Measurements from ENCODE around the gene SIRT4. TPM values are rescaled to one million over a fixed set of nuclear protein-coding genes. Genes with fewer than 3 reads are reported as not detected.

The SIRT4 gene
- total RNA-seq, 1 donor from 2014 or later, result 8.6 TPM

DNA sequence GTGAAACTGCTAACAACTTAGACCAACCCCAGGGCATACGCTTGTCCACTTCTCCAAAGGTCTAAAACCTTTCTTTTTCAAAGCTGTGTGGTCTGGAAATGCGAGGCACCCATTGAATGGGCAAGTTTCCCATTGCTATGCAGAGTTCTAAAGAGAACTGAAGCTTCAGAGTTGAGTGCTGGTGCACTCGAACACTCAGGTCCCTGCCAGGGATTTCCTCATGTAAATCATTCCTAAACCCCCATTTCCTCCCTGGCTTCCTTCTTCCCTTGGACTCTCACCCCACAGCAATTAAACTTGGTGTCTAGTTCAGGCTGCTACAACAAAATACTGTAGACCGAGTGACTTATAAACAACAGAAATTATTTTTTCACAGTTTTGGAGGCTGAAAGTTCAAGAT lies 34.4 kb upstream of the SIRT4 start:
- DNase-seq, result no peak
- ATAC-seq (ENCODE audit: poor library complexity), result no peak
- intact Hi-C loops (cut with DNase I), result no loop called here

DNA sequence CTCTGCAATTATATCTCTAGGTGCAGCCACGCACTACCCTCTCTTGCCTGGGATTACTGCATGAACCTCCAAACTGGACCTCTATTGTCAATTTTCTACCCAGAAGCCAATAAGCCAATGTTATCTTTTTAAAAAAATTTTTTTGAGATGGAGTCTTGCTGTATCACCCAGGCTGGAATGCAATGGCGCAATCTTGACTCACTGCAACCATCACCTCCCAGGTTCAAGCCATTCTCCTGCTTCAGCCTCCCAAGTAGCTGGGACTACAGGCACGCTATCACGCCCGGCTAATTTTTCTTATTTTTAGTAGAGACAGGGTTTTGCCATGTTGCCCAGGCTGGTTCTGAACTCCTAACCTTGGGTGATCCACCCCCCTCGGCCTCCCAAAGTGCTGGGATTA lies 25.4 kb upstream of the SIRT4 start:
- ATAC-seq (ENCODE audit: poor library complexity), result no peak
- DNase-seq, result no peak
- intact Hi-C loops (cut with DNase I), result no loop called here

DNA sequence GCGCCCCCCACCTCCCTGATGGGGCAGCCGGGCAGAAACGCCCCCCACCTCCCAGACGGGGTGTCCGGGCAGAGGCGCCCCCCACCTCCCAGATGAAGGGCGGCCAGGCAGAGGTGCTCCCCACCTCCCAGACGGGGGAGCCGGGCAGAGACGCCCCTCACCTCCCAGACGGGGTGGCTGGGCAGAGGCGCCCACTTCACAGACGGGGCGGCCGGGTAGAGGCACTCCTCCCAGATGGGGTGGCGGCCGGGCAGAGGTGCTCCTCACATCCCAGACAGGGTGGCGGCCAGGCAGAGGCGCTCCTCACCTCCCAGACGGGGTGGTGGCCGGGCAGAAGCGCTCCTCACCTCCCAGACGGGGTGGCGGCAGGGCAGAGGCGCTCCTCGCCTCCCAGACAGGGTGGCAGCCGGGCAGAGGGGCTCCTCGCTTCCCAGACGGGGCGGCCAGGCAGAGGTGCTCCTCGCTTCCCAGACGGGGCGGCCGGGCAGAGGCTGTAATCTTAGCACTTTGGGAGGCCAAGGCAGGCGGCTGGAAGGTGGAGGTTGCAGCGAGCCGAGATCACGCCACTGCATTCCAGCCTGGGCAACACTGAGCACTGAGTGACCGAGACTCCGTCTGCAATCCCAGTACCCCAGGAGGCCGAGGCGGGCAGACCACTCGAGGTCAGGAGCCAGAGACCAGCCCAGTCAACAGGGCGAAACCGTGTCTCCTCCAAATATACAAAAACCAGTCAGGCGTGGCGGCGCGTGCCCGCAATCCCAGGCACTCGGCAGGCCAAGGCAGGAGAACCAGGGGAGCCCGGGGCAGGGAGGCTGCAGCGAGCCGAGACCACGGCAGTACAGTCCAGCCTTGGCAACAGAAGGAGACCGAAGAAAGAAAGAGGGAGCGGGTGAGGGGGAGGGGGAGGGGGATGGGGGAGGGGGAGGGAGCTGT lies 23.7 kb upstream of the SIRT4 start:
- ATAC-seq (ENCODE audit: poor library complexity), result no peak
- no peak for DNase-seq
- intact Hi-C loops (cut with DNase I), result no loop called here

DNA sequence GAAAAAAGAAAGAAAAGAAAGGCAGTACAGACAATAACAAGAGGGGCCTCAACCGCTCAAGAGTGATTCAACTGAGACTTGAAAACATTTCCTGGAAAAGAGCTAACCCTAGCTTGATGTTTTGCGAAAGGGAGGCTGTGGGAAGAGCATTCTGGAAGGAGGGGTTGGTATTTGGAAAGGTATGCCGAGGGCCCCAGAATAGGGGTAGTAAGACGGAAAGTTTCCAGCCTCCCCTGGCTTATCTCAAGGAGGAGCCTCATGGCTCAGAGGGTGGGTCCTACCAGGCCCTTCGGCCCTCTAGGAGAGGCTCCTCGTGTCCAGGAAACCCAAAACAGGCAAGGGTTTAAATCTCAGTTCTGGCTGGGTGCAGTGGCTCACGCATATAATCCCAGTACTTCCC lies 18.8 kb upstream of the SIRT4 start:
- DNase-seq (no peak), ATAC-seq (ENCODE audit: poor library complexity) (no peak)
- intact Hi-C loops (cut with DNase I), result no loop called here

DNA sequence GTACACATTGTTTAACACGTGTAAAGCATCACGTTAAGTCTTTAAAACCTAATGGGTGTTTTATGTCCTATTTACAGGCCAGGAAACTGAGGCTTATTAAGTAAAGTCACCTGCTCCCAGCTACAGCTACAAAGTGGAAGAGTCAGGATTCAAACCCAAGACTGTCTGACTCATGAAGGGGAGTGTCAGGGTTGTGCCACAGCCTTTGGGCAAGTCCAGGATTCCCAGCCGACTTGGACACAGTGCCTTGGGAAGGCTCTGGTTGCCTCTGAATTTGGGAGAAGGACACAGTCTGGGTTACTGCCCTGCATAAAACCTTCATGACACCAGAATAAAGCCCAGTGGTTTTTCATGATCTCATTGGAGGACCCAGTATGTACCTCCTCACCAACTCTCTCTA lies 17.7 kb upstream of the SIRT4 start:
- no peak for DNase-seq
- intact Hi-C loops (cut with DNase I), result no loop called here
- no peak for ATAC-seq (ENCODE audit: poor library complexity)

DNA sequence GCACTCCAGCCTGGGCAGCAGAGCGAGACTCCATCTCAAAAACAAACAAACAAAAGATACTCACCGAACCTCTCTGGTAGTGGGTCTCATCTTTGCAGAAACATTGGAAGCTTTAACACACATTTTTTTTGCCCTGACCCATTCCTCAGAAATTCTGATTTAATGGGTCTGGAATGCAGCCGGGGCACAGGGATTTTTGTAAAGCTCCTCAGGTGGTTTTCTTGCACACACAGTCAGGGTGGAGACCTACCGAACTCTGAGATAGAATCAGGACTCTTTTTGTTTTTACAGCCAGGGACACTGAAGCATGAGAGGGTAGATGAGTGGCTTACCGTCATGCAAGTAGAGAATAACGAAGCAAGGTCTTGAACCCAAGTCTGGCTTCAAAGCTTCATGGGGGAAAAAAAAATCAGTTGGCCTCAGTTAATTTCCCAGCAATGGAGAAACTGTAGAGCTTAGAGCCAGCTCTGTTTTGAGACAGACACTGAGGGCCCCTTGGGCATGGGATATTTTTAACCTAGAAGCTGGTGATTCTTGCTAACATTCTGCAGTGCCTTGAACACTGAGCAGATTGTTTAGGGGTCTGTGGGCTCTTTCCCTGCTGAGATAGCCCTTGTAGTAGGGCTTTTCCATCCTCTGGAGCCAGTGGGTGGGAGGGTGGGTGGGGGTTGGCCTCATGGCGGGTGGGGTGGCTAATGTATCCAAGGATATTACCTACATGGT lies 15.2 kb upstream of the SIRT4 start:
- ATAC-seq (ENCODE audit: poor library complexity), result no peak
- DNase-seq, result no peak
- intact Hi-C loops (cut with DNase I), result no loop called here

DNA sequence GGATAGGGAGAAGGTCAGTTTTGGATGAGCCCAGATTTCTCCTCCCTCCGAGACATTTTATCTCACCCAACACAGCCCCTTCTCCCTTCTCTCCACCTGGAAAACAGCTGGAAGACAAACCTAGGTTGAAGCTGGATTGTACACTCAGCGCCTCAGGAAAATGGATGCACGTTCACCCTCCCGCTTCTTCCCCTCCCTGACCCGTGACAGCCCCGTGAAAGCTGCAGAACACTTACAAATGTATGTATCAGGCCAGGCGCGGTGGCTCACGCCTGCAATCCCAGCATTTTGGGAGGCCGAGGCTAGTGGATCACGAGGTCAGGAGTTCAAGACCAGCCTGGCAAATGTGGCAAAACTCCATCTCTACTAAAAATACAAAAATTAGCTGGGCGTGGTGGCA lies 14.6 kb upstream of the SIRT4 start:
- intact Hi-C loops (cut with DNase I), result no loop called here
- DNase-seq, result no peak
- ATAC-seq (ENCODE audit: poor library complexity), result no peak

DNA sequence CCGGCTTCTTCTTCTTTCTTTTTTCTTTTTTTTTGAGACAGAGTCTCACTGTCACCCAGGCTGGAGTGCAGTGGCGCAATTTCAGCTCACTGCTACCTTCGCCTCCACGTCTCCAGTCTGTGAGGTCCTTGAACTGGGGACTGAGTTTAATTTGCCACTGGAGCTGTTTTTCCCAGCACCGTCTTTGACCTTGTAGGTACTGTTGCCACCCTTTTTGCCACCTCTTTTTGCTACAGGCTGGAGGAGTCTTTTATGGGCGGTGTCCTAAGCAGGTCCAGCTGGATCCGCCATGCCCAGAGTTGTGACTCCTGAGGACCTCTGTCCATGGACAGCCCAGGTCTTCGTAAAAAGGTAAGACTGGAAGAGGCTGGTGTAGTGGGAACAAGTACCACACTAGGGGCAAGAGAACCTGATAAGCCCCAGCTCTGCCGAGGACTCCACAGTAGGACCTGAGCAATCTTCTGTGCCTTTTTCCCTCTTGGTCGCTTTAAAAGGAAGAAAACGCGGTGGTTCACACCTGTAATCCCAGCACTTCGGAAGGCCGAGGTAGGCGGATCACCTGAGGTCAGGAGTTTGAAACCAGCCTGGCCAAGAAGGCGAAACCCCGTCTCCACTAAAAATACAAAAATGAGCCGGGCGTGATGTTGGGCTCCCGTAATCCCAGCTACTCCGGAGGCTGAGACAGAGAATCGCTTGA lies 11.4 kb upstream of the SIRT4 start:
- ATAC-seq (ENCODE audit: poor library complexity), result no peak
- intact Hi-C loops (cut with DNase I), result no loop called here
- DNase-seq, result no peak

DNA sequence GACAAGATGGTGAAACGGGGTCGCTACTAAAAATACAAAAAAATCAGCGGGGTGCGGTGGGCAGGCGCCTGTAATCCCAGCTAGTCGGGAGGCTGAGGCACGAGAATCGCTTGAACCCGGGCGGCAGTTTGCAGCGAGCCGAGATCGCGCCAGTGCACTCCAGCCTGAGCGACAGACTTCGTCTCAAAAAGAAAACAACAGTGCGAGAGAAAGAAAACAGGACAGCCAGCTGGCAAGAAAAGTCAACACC lies 9.8 kb upstream of the SIRT4 start:
- ATAC-seq (ENCODE audit: poor library complexity) (peak; percentile 11), DNase-seq (no peak)
- intact Hi-C loops (cut with DNase I), result no loop called here

DNA sequence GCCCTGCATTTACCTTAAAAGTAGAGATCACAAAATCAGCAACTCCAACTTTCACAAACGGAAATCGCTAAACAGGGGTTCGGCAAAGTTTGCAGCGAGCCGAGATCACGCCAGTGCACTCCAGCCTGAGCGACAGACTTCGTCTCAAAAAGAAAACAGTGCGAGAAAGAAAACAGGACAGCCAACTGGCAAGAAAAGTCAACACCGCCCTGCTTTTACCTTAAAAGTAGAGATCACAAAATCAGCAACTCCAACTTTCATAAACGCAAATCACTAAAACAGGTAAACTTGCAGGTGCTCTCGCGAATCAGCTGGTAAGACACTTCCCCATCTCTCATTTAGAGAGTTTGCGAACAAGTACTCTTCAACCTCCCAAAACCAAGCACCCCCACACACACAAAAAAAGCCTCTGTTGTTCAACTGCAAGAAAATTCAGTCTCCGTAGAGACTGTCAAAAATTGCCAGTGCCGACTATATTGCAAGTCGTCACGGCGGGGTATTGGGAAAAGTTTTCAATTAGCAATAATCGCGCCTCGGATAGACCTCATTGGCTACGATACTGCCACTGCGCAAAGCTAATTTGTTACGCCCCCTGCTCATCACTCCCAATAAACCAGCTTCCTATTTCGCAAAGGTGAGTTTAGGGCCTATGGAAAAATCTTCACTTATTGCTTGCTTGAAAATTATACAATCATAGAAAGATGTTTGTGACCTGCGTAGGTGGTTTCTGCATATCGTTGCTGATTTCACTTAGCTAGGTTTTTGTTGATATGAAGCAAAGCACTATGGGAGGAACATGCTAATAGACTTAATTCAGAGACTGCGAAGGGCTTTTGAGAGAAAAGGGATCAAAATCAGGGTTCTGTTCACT lies 9.2 kb upstream of the SIRT4 start, which contains the start of gene RNU4-1:
Gene RNU4-1, minus strand, starts transcription at position 577 of the 871 bp plus-strand sequence.
- DNase-seq (peak; percentile 59), ATAC-seq (ENCODE audit: poor library complexity) (peak; percentile 73)
- intact Hi-C loops (cut with DNase I), result no loop called here

DNA sequence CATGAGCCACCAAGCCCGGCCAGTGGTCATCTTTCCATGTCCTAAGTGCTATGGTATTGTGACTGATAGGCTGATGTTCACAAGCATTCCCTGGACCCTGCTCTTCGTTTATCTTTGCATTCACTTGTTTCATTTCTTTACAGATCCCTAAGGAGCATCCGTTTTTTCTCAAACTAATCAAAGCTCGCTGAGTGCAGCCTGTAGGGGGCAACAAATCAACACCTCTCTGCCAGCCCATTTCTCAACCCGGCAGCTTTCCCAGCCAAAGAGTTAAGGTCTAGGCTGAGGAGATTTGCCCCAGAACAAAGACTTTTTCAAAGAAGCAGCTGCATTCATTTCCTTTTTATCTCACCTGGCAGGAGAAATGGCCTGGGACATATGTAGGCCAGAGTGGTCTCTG lies 12.1 kb downstream of the SIRT4 start:
- intact Hi-C loops (cut with DNase I), result no loop called here
- ATAC-seq (ENCODE audit: poor library complexity), result no peak

DNA sequence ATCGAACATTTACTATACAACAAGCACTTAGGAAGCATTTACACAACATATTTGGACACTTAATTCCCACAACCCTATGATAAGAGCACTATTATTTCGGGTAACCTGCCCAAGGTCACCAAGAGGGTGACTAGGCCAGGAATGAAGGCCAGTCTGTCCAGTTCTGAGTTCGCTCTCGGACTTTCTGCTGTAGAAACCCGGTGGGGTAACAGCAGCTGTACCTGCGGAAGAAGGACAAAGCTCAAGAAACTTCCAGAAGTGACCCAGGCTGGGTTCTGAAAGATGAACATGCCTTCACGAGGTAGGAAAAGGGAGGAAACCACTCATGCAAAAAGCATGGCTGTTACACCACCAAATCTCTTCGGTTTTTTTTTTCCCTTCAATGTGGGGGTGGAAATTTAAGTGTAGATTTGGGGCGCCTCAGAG lies 14.7 kb downstream of the SIRT4 start:
- ATAC-seq (ENCODE audit: poor library complexity), result no peak
- intact Hi-C loops (cut with DNase I), result no loop called here

More for the DNA sequence above, 12.1 kb downstream of the SIRT4 start:
- DNase-seq, result no peak

DNA sequence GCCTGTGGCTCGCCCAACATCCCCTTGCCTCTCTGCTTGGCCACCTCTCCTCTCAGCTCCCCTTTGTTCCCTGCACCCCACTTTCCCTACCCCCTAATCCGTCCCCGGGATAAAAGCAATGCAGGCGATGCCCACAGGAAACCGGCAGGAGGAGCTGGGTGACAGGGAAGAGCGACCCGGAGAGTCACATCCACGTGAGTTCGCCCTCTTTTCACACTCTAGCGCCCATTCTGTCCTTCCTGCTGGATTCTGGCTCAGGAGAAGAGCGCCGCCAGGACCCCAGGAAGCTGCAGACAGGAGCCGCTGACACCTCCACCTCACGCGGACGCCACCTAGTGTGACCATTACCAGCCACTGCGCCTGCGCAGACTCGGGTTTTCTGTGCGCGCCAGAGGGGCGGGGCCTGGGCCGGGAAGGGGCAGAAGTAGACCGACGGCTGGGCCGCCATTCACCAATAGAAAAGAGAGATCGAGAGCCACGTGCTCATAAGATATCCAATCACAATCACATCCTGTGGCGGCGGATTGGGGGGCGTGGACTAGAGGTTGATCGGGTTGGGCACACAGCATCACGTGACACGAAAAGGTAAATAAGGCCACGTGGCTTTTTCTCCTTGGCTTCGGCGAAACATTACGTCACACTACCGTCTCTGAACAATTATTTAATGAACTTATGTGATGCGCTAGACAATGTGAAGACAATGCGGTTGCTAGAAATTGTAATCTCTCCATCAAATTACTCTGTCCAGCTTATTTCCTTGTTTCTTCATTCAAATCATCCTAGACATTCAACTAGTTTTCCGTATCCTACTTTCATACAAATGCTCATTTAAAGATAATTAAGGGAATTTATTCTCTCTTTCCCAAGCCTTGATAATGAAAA lies 15.3 kb downstream of the SIRT4 start:
- intact Hi-C loops (cut with DNase I), result no loop called here
- peak; percentile 100 for DNase-seq
- ATAC-seq (ENCODE audit: poor library complexity), result peak; percentile 99

More for the DNA sequence above, 14.7 kb downstream of the SIRT4 start:
- DNase-seq, result no peak

DNA sequence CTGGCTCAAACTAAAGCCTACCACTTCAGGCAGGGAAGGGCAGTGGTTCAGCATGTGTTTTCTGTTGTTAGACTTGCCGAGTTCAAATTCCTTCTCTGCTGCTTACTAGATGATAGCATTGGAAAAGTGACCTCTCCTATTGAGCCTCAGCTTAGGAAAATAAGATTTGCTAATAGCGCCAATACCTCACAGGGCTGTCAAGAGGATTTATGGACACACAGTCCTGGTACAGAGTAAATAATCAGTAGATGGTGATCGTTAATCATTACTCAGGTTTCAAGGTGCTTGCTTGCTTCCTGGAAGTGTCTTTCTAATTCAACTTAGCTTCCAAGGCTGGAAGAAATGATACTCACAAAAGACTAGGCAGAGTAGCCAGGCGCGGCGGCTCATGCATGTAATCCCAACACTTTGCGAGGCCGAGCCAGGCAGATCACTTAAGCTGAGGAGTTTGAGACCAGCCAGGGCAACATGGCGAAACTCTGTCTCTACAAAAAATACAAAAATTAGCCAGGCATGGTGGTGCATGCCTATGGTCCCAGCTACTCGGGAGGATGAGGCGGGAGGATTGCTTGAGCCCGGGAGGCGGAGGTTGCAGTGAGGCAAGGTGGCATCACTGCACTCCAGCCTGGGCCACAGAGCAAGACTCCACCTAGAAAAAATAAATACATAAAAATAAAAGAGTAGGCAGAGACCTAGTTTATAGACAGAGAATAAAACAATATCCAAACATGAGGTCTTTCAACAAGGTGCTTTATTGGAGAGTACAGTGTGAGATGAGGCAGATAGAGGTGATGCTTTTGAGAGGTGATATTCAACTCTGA lies 19.5 kb downstream of the SIRT4 start:
- DNase-seq, result no peak
- intact Hi-C loops (cut with DNase I), result loop anchor here (10.0 kb wide), 1 partner anchor 113 kb away; the partner anchor contains the start of gene COX6A1
- ATAC-seq (ENCODE audit: poor library complexity), result no peak

DNA sequence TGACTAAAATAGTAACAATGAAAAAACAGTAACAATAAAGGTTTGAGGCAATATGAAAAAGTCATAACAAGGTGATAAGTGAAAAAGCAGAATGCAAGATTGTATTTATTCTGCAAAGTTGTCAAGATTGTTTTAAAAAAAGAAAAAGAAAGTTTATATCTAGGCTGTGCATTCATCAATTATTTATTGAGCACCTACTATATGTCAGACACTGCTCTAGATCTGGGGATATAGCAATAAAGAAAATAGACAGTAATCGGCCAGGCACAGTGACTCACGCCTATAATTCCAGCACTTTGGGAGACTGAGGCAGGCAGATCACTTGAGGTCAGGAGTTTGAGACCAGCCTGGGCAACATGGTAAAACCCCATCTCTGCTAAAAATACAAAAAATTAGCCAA lies 21.7 kb downstream of the SIRT4 start:
- DNase-seq, result no peak
- ATAC-seq (ENCODE audit: poor library complexity), result no peak
- intact Hi-C loops (cut with DNase I), result loop anchor here (10.0 kb wide), 1 partner anchor 111 kb away; the partner anchor contains the start of gene COX6A1

DNA sequence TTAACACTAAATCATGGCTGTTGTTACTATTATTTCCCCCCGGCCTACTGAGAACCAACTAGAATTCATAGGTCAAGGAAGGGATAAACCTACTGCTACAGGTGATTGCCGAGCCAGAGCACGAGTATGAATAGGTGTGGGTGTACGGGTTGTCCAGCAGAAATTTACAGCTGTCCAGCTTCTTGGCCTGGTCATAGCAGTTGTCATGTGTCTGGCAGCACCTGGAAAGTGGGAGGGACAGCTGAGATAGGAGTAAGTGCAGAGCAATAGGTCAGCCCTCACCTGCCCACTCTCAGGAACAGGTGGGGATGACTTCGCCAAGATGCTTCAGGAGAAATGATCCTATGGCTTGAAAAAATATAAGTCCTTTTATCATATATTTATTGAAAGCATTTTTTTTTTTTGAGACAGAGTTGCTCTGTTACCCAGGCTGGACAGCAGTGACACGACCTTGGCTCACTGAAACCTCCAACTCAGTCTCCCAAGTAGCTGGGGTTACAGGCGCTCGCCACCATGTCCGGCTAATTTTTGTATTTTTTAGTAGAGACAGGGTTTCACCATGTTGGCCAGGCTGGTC lies 22.8 kb downstream of the SIRT4 start:
- intact Hi-C loops (cut with DNase I), result loop anchor here (10.0 kb wide), 1 partner anchor 110 kb away; the partner anchor contains the start of gene COX6A1
- ATAC-seq (ENCODE audit: poor library complexity) (no peak), DNase-seq (no peak)
